Measurements from ENCODE around the gene LCLAT1.

- TF ChIP-seq, protein P1, sequence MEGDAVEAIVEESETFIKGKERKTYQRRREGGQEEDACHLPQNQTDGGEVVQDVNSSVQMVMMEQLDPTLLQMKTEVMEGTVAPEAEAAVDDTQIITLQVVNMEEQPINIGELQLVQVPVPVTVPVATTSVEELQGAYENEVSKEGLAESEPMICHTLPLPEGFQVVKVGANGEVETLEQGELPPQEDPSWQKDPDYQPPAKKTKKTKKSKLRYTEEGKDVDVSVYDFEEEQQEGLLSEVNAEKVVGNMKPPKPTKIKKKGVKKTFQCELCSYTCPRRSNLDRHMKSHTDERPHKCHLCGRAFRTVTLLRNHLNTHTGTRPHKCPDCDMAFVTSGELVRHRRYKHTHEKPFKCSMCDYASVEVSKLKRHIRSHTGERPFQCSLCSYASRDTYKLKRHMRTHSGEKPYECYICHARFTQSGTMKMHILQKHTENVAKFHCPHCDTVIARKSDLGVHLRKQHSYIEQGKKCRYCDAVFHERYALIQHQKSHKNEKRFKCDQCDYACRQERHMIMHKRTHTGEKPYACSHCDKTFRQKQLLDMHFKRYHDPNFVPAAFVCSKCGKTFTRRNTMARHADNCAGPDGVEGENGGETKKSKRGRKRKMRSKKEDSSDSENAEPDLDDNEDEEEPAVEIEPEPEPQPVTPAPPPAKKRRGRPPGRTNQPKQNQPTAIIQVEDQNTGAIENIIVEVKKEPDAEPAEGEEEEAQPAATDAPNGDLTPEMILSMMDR (IDR thresholded peaks at IDR 0.05): no peak
- no peak for TF ChIP-seq POLR2AphosphoS5 (IDR thresholded peaks at IDR 0.05)
These were observed 122.9 kb downstream of the LCLAT1 start for GRCh38 chr2:30569946-30570345.

Data from prostate gland (tissue), 2 donors.